Measurements from ENCODE around the gene NELFA.

The NELFA gene

GRCh38 chr4:1970926-1971325 lies 37.8 kb downstream of the NELFA start:
- TF ChIP-seq CTCF (IDR thresholded peaks at IDR 0.05; ENCODE audit: low read depth, low read length), result no peak
- no peak overlapping the region for H3K4me3 ChIP-seq (ENCODE audit: low read depth, low read length)

GRCh38 chr4:1969928-1970723 lies 38.6 kb downstream of the NELFA start:
- TF ChIP-seq CTCF (IDR thresholded peaks at IDR 0.05; ENCODE audit: low read depth, low read length), result no peak
- H3K4me3 ChIP-seq (ENCODE audit: low read depth, low read length), result no peak overlapping the region

- no peak for TF ChIP-seq CTCF (IDR thresholded peaks at IDR 0.05; ENCODE audit: low read depth, low read length)
- H3K4me3 ChIP-seq (ENCODE audit: low read depth, low read length), result no peak overlapping the region
Observed at GRCh38 chr4:1968686-1969295, 40.0 kb downstream of the NELFA start.

GRCh38 chr4:1967512-1968149 lies 41.1 kb downstream of the NELFA start:
- H3K4me3 ChIP-seq (ENCODE audit: low read depth, low read length), result no peak overlapping the region
- no peak for TF ChIP-seq CTCF (IDR thresholded peaks at IDR 0.05; ENCODE audit: low read depth, low read length)

- no peak overlapping the region for H3K4me3 ChIP-seq (ENCODE audit: low read depth, low read length)
- TF ChIP-seq CTCF (IDR thresholded peaks at IDR 0.05; ENCODE audit: low read depth, low read length), result no peak
Observed at GRCh38 chr4:1964971-1965370, 43.8 kb downstream of the NELFA start.

- no peak for TF ChIP-seq CTCF (IDR thresholded peaks at IDR 0.05; ENCODE audit: low read depth, low read length)
- H3K4me3 ChIP-seq (ENCODE audit: low read depth, low read length), result no peak overlapping the region
Observed at GRCh38 chr4:1964443-1964842, 44.3 kb downstream of the NELFA start.

- no peak overlapping the region for H3K4me3 ChIP-seq (ENCODE audit: low read depth, low read length)
- no peak for TF ChIP-seq CTCF (IDR thresholded peaks at IDR 0.05; ENCODE audit: low read depth, low read length)
Observed at GRCh38 chr4:1962980-1963379, 45.8 kb downstream of the NELFA start.

Data from WI38 (cell line).